H1 (cell line): Measurements from ENCODE around the gene TUT7. TPM values are rescaled to one million over a fixed set of nuclear protein-coding genes. Genes with fewer than 3 reads are reported as not detected.

Experiments used
- CTCF ChIA-PET: fragments of 300-600 bp; sonication (Branson Sonifier 250); formaldehyde crosslinking; loops from one replicate; lab custom pipeline; 2021; ENCODE audit not compliant: partially characterized antibody; lab: Charles Lee
- POLR2A ChIA-PET: fragments of 300-600 bp; sonication (Branson Sonifier 250); formaldehyde crosslinking; loops from one replicate; lab custom pipeline; 2021; ENCODE audit warnings: inconsistent platforms; ENCODE audit not compliant: partially characterized antibody; lab: Charles Lee
- DNase-seq, 2 experiments: peaks; one replicate each; pipeline versions ENCODE4 v3.0.0 to v3.0.0-alpha.2; 2010 to 2022; ENCODE audit warnings: low spot score in 2 of 2, low read depth in 1 of 2, mixed read lengths in 1 of 2
- FAIRE-seq: peaks from 2 replicates; lab custom pipeline; 2011; peaks lifted over from hg19 to GRCh38; lab: Jason Lieb, UNC
- H2AFZ ChIP-seq: 2 replicates; pipeline ENCODE4 v1.8.1; 2012; ENCODE audit warnings: low read length, inconsistent platforms
- H2AK5ac ChIP-seq: 2 replicates; pipeline ENCODE4 v1.6.1; 2013; ENCODE audit warnings: low read depth, low read length
- H2BK120ac ChIP-seq: replicated peaks from 2 replicates; pipeline ENCODE3; 2013; ENCODE audit warnings: low read depth, low read length, inconsistent platforms
- H2BK12ac ChIP-seq: 2 replicates; pipeline ENCODE4 v1.6.1; 2013; ENCODE audit warnings: low read depth, low read length
- H2BK15ac ChIP-seq: 2 replicates; pipeline ENCODE4 v1.6.1; 2013; ENCODE audit warnings: low read length
- H2BK20ac ChIP-seq: 2 replicates; pipeline ENCODE4 v1.6.1; 2013; ENCODE audit warnings: low read length
- H2BK5ac ChIP-seq: 2 replicates; pipeline ENCODE4 v1.6.1; 2013; ENCODE audit warnings: low read depth, low read length
- H3K14ac ChIP-seq: 2 replicates; pipeline ENCODE4 v1.6.1; 2013; ENCODE audit warnings: inconsistent platforms; ENCODE audit not compliant: insufficient read length
- H3K18ac ChIP-seq: 2 replicates; pipeline ENCODE4 v1.6.1; 2013; ENCODE audit warnings: low read length; ENCODE audit errors: extremely low read depth
- H3K23ac ChIP-seq: 2 replicates; pipeline ENCODE4 v1.6.1; 2013; ENCODE audit warnings: inconsistent platforms; ENCODE audit not compliant: insufficient read length
- H3K23me2 ChIP-seq: 2 replicates; pipeline ENCODE4 v1.6.1; 2013; ENCODE audit warnings: low read depth, low read length
- H3K27ac ChIP-seq: 2 replicates; pipeline ENCODE4 v1.6.1; 2011; ENCODE audit warnings: low read depth, low read length, inconsistent platforms
- H3K27me3 ChIP-seq, 4 experiments: replicated peaks in 1 of 4; 1 replicate in 1 of 4; 2 replicates in 3 of 4; pipeline versions ENCODE4 v1.6.1 to v1.8.1; 2011 to 2013; ENCODE audit warnings: low read length in 3 of 4, mild to moderate bottlenecking in 3 of 4, inconsistent platforms in 2 of 4, mixed read lengths in 2 of 4, moderate library complexity in 1 of 4; ENCODE audit not compliant: control insufficient read depth in 3 of 4, insufficient read depth in 3 of 4; ENCODE audit errors: extremely low read depth in 1 of 4
- H3K36me3 ChIP-seq, 4 experiments: 2 replicates each; pipeline versions ENCODE4 v1.6.1 to v1.8.1; 2011 to 2013; ENCODE audit warnings: mild to moderate bottlenecking in 4 of 4, low read length in 3 of 4, moderate library complexity in 2 of 4, control low read depth in 1 of 4, inconsistent platforms in 1 of 4; ENCODE audit not compliant: insufficient read depth in 4 of 4, control insufficient read depth in 2 of 4
- H3K4ac ChIP-seq: replicated peaks from 2 replicates; pipeline ENCODE3; 2013; ENCODE audit warnings: low read length, low read depth, mixed read lengths, inconsistent platforms; ENCODE audit not compliant: insufficient read length
- H3K4me1 ChIP-seq, 4 experiments: replicated peaks in 1 of 4; 1 replicate in 1 of 4; 2 replicates in 3 of 4; pipeline versions ENCODE4 v1.6.1 to v1.8.1; 2011 to 2013; ENCODE audit warnings: low read length in 3 of 4, inconsistent platforms in 2 of 4, mixed read lengths in 1 of 4; ENCODE audit not compliant: insufficient read depth in 4 of 4, control insufficient read depth in 3 of 4
- H3K4me2 ChIP-seq, 2 experiments: 2 replicates each; pipeline versions ENCODE4 v1.6.1 to v1.8.1; 2011 to 2013; ENCODE audit warnings: low read depth in 2 of 2, low read length in 2 of 2, control low read depth in 1 of 2, inconsistent platforms in 1 of 2, mild to moderate bottlenecking in 1 of 2; ENCODE audit not compliant: insufficient read depth in 1 of 2
- H3K4me3 ChIP-seq, 4 experiments: fragments of 200-600, 300-600 bp in 1 of 4; sonication (generic), shearing (Covaris generic), sonication (Bioruptor Twin) in 1 of 4; 2 replicates each; pipeline versions ENCODE4 v1.5.1 to v1.8.1; 2011 to 2016; ENCODE audit warnings: low read length in 4 of 4, low read depth in 3 of 4, control low read depth in 2 of 4, inconsistent platforms in 2 of 4, mild to moderate bottlenecking in 2 of 4, mixed read lengths in 1 of 4, moderate library complexity in 1 of 4; ENCODE audit not compliant: insufficient read depth in 2 of 4; ENCODE audit errors: extremely low read depth in 1 of 4
- H3K56ac ChIP-seq: replicated peaks from 2 replicates; pipeline ENCODE3; 2013; ENCODE audit warnings: low read depth, mild to moderate bottlenecking, mixed read lengths, low read length, inconsistent platforms; ENCODE audit not compliant: insufficient read length
- H3K79me1 ChIP-seq: 2 replicates; pipeline ENCODE4 v1.6.1; 2013; ENCODE audit warnings: low read depth, low read length, control low read depth
- H3K79me2 ChIP-seq, 2 experiments: 2 replicates each; pipeline versions ENCODE4 v1.6.1 to v1.8.1; 2012 to 2013; ENCODE audit warnings: low read length in 2 of 2, mild to moderate bottlenecking in 2 of 2, inconsistent platforms in 1 of 2; ENCODE audit not compliant: insufficient read depth in 2 of 2, control insufficient read depth in 1 of 2
- H3K9ac ChIP-seq, 4 experiments: replicated peaks in 1 of 4; 1 replicate in 1 of 4; 2 replicates in 3 of 4; pipeline versions ENCODE4 v1.6.1 to v1.8.1; 2011 to 2013; ENCODE audit warnings: low read depth in 3 of 4, low read length in 3 of 4, control low read depth in 2 of 4, mild to moderate bottlenecking in 2 of 4, moderate library complexity in 2 of 4, inconsistent platforms in 1 of 4; ENCODE audit errors: extremely low read depth in 1 of 4
- H3K9me3 ChIP-seq, 2 experiments: 2 replicates each; pipeline versions ENCODE4 v1.6.1 to v1.8.1; 2012 to 2013; ENCODE audit warnings: mild to moderate bottlenecking in 2 of 2, moderate library complexity in 2 of 2, control low read depth in 1 of 2, inconsistent platforms in 1 of 2, low read depth in 1 of 2, low read length in 1 of 2, mixed read lengths in 1 of 2; ENCODE audit not compliant: insufficient read depth in 2 of 2
- H4K20me1 ChIP-seq, 2 experiments: replicated peaks in 1 of 2; 2 replicates each; pipeline versions ENCODE3 to v1.8.1; 2011 to 2013; ENCODE audit warnings: inconsistent platforms in 2 of 2, low read length in 2 of 2, mild to moderate bottlenecking in 1 of 2; ENCODE audit not compliant: insufficient read depth in 2 of 2, control insufficient read depth in 1 of 2
- H4K5ac ChIP-seq: 2 replicates; pipeline ENCODE4 v1.6.1; 2013; ENCODE audit warnings: low read length, low read depth, mixed read lengths, inconsistent platforms; ENCODE audit not compliant: insufficient read length
- H4K8ac ChIP-seq: 2 replicates; pipeline ENCODE4 v1.8.0; 2013; ENCODE audit warnings: mild to moderate bottlenecking, moderate library complexity, low read length, inconsistent platforms; ENCODE audit not compliant: insufficient read depth; ENCODE audit errors: extremely low read depth
- H4K91ac ChIP-seq: replicated peaks from 2 replicates; pipeline ENCODE3; 2013; ENCODE audit warnings: low read length, mixed read lengths, inconsistent platforms; ENCODE audit not compliant: insufficient read length
- NANOG ChIP-seq: IDR thresholded peaks from 2 replicates; pipeline ENCODE4 v1.6.1; 2011; ENCODE audit warnings: low read length, low read depth, mild to moderate bottlenecking, inconsistent platforms; ENCODE audit not compliant: insufficient read depth, poor library complexity, severe bottlenecking
- WGBS, 2 experiments: shearing (Covaris generic) in 1 of 2; methylation state at CpG; one replicate each; pipeline versions ENCODE4 v1.1.6 to v1.1.7; 2013 to 2015; ENCODE audit warnings: low lambda C conversion rate in 2 of 2, mixed read lengths in 2 of 2, inconsistent platforms in 1 of 2, low coverage in 1 of 2, missing lambda C conversion rate in 1 of 2; ENCODE audit not compliant: insufficient replicate concordance in 2 of 2, insufficient coverage in 1 of 2, insufficient read length in 1 of 2; ENCODE audit errors: extremely low coverage in 1 of 2, missing lambda C conversion rate in 1 of 2; 5-methylcytosine and 5-hydroxymethylcytosine counted together
- polyA plus RNA-seq, 7 experiments: library from polyadenylated mRNA; depleted of rRNA in 3 of 7; stranded (reverse) in 5 of 7; unstranded in 2 of 7; fragments of >200 nt in 5 of 7; fragments of 200-250 nt in 2 of 7; gene quantifications; 1 replicate in 5 of 7; 2 replicates in 1 of 7; 4 replicates in 1 of 7; pipeline versions ENCODE4 v1.2.1 to v1.2.3, GENCODE V29; 2011 to 2013; ENCODE audit warnings: missing spikeins in 2 of 7, mixed read lengths in 2 of 7
- total RNA-seq: library from RNA; stranded (reverse); fragmentation: NEBNext Ultra II Directional; extraction: Animal tissue kit (Norgen Biotek cat#: 25700); gene quantifications from 2 replicates; pipeline ENCODE4 v1.2.1, GENCODE V29; 2021
- TF ChIP-seq, protein P1 (sequence below): IDR thresholded peaks from 2 replicates; pipeline ENCODE4 v1.6.1; 2012; ENCODE audit warnings: inconsistent platforms

Gene TUT7
- total and polyA plus RNA-seq, 2 of the 8 experiments (the other 6 are each of a cell fraction or from before 2014, with no cell fraction given) = 4.8 to 19.3 TPM

GRCh38 chr9:86340356-86341006, 13.7 kb downstream of the TUT7 start:
- CTCF ChIA-PET = interaction anchor here (1.2 kb wide), 1 partner anchor 11 kb away, joined by 3 read pairs; no protein-coding TSS in a partner anchor
- Histone ChIP-seq H3K79me2 (no peaks in the 10 kb centered on the region), H4K8ac (no peak overlapping the region), H2BK120ac (no peak overlapping the region), H3K4me2 (no peak overlapping the region), H4K20me1 (peaks cover 0 to 1% of the 10 kb centered on the region in 2 experiments), H3K23ac (no peak overlapping the region), H2AK5ac (no peak overlapping the region), H3K18ac (no peak overlapping the region), H2BK5ac (no peak overlapping the region), H3K9me3 (no peaks in the 10 kb centered on the region), H3K56ac (no peak overlapping the region), H3K4me1 (no peaks in the 10 kb centered on the region), H3K4ac (no peak overlapping the region), H3K14ac (no peak overlapping the region), H2BK15ac (no peak overlapping the region), H3K27ac (no peak overlapping the region), H3K36me3 (peaks cover 3 to 69% (median 33%) of the 10 kb centered on the region in 4 experiments; a peak in 7 of 8 replicates), H3K23me2 (no peaks in the 10 kb centered on the region), H4K91ac (no peak overlapping the region), H3K79me1 (no peaks in the 10 kb centered on the region), H2BK12ac (no peak overlapping the region), H3K27me3 (no peaks in the 10 kb centered on the region; a peak in 1 of 7 replicates), H4K5ac (no peak overlapping the region), H2BK20ac (no peak overlapping the region), H3K4me3 (no peak overlapping the region), H2AFZ (no peak overlapping the region), H3K9ac (no peak overlapping the region)
- no peak for DNase-seq
- WGBS, 2 experiments = 86% methylated on average over 1 of the region's 1 CpG; no CpG with 5 or more reads in 1 of the 2 experiments
- no peak for FAIRE-seq
- POLR2A ChIA-PET = interaction anchor here (1.3 kb wide), 1 partner anchor 13 kb away, joined by 3 read pairs; the partner anchor contains the start of gene TUT7
- TF ChIP-seq, protein P1, sequence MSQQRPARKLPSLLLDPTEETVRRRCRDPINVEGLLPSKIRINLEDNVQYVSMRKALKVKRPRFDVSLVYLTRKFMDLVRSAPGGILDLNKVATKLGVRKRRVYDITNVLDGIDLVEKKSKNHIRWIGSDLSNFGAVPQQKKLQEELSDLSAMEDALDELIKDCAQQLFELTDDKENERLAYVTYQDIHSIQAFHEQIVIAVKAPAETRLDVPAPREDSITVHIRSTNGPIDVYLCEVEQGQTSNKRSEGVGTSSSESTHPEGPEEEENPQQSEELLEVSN = no peak
- TF ChIP-seq NANOG = no peak
